Germinal center (tissue), 1 donor: ENCODE results near the gene SLC35B1.

Experiments
- DNase-seq: peaks from one replicate; pipeline ENCODE4 v3.0.0; 2012; ENCODE audit warnings: mixed read lengths, low spot score

The SLC35B1 gene

GRCh38 chr17:49707608-49708514 is at the start of gene SLC35B1:
TSS of gene SLC35B1 (minus strand) at chr17:49707964. CDS start at chr17:49707833, 131 bp downstream.
- DNase-seq: peak; percentile 99

- DNase-seq: no peak
Observed at GRCh38 chr17:49757151-49757777, 49.5 kb upstream of the SLC35B1 start.

GRCh38 chr17:49756323-49757150 is 48.8 kb upstream of the SLC35B1 start:
- DNase-seq: no peak

GRCh38 chr17:49755663-49756283 is 48.0 kb upstream of the SLC35B1 start:
- no peak for DNase-seq

GRCh38 chr17:49753959-49754391 is 46.2 kb upstream of the SLC35B1 start:
- DNase-seq: no peak

- no peak for DNase-seq
Observed at GRCh38 chr17:49752508-49752907, 44.7 kb upstream of the SLC35B1 start.

GRCh38 chr17:49749730-49750129 is 42.0 kb upstream of the SLC35B1 start:
- no peak for DNase-seq

- DNase-seq: no peak
Observed at GRCh38 chr17:49748791-49749190, 41.0 kb upstream of the SLC35B1 start.

GRCh38 chr17:49748223-49748622 is 40.5 kb upstream of the SLC35B1 start:
- DNase-seq: no peak

- DNase-seq: no peak
Observed at GRCh38 chr17:49747632-49748031, 39.9 kb upstream of the SLC35B1 start.

GRCh38 chr17:49746791-49747490 is 39.2 kb upstream of the SLC35B1 start:
- DNase-seq: peak; percentile 41

GRCh38 chr17:49745175-49746139 is 37.7 kb upstream of the SLC35B1 start:
- DNase-seq: no peak

- DNase-seq: no peak
Observed at GRCh38 chr17:49742166-49742638, 34.4 kb upstream of the SLC35B1 start.

- DNase-seq: no peak
Observed at GRCh38 chr17:49741692-49742076, 33.9 kb upstream of the SLC35B1 start.

GRCh38 chr17:49741009-49741691 is 33.4 kb upstream of the SLC35B1 start:
- DNase-seq: no peak

GRCh38 chr17:49739641-49740271 is 32.0 kb upstream of the SLC35B1 start:
- peak; percentile 65 for DNase-seq

GRCh38 chr17:49738456-49739163 is 30.8 kb upstream of the SLC35B1 start:
- DNase-seq: no peak
